HCT116 (cell line): ENCODE measurements around the gene KCNC2. TPM values are rescaled to one million over a fixed set of nuclear protein-coding genes. Genes with fewer than 3 reads are reported as not detected.

ENCODE experiments used
- ATAC-seq: fragments of 200-7000 bp; cut with Tn5 transposase; 2 replicates; pipeline ENCODE4 v1.9.1; 2020; ENCODE audit warnings: mild to moderate bottlenecking, moderate library complexity
- BruUV-seq: library from RNA; stranded (reverse); fragments of 400-500 nt; replicated peaks from 2 replicates; lab custom pipeline; 2021; lab: Mats Ljungman, UMichigan
- CTCF ChIA-PET: fragments of 300-600 bp; sonication (Branson Sonifier 250); formaldehyde crosslinking; loops from one replicate; lab custom pipeline; 2021; ENCODE audit warnings: antibody characterized with exemption; lab: Charles Lee
- POLR2A ChIA-PET: fragments of 300-600, 350-600 bp; sonication (Branson Sonifier 250); formaldehyde crosslinking; loops from one replicate; lab custom pipeline; 2021; ENCODE audit warnings: antibody characterized with exemption; lab: Charles Lee
- RAD21 ChIA-PET, 2 experiments: fragments of 300-600 bp; sonication (Branson Sonifier 250); formaldehyde crosslinking; loops; one replicate each; lab custom pipeline; 2023; ENCODE audit warnings: low total read pairs in 2 of 2; ENCODE audit not compliant: uncharacterized antibody in 2 of 2, unreplicated experiment in 2 of 2, low non-redundant PET in 1 of 2; lab: Charles Lee
- DNase-seq: peaks from one replicate; pipeline ENCODE4 v3.0.0-alpha.2; 2010; ENCODE audit warnings: low read depth, low spot score
- H2AFZ ChIP-seq: fragments of 200-600 bp; shearing (Covaris generic), sonication (generic); 2 replicates; pipeline ENCODE4 v1.6.1; 2017; ENCODE audit warnings: low read depth, mixed run types, mixed read lengths, antibody characterized with exemption, low read length; ENCODE audit not compliant: poor library complexity, severe bottlenecking
- H3K27ac ChIP-seq: 2 replicates; pipeline ENCODE4 v1.5.1; 2012; ENCODE audit warnings: low read depth, low read length
- H3K27me3 ChIP-seq: fragments of 200-600 bp; sonication (generic); 2 replicates; pipeline ENCODE4 v1.6.1; 2016; ENCODE audit warnings: mixed run types, low read length, mixed read lengths; ENCODE audit not compliant: insufficient read depth
- H3K36me3 ChIP-seq, 2 experiments: fragments of 200-500 bp in 1 of 2; fragments of 200-600 bp in 1 of 2; sonication (Bioruptor generic) in 1 of 2; sonication (generic) in 1 of 2; 2 replicates each; pipeline versions ENCODE4 v1.5.1 to v1.6.1; 2014 to 2016; ENCODE audit warnings: low read length in 2 of 2, inconsistent platforms in 1 of 2, mixed read lengths in 1 of 2, mixed run types in 1 of 2; ENCODE audit not compliant: insufficient read depth in 2 of 2, control insufficient read depth in 1 of 2
- H3K4me1 ChIP-seq, 2 experiments: fragments of 200-600 bp in 1 of 2; sonication (generic) in 1 of 2; 2 replicates each; pipeline versions ENCODE4 v1.5.1 to v1.6.1; 2012 to 2017; ENCODE audit warnings: low read length in 2 of 2, inconsistent platforms in 1 of 2, mild to moderate bottlenecking in 1 of 2, mixed read lengths in 1 of 2, mixed run types in 1 of 2, moderate library complexity in 1 of 2; ENCODE audit not compliant: insufficient read depth in 2 of 2, control insufficient read depth in 1 of 2
- H3K4me2 ChIP-seq: fragments of 200-600 bp; sonication (generic); 2 replicates; pipeline ENCODE4 v1.6.1; 2017; ENCODE audit warnings: mixed run types, low read length, mixed read lengths
- H3K4me3 ChIP-seq, 2 experiments: fragments of 200-600 bp in 1 of 2; sonication (generic) in 1 of 2; replicated peaks in 1 of 2; 2 replicates each; pipeline ENCODE4 v1.5.1; 2011 to 2016; ENCODE audit warnings: low read length in 2 of 2, control low read depth in 1 of 2, low read depth in 1 of 2, mild to moderate bottlenecking in 1 of 2, mixed read lengths in 1 of 2, mixed run types in 1 of 2
- H3K79me2 ChIP-seq: fragments of 200-600 bp; sonication (generic); 2 replicates; pipeline ENCODE4 v1.6.1; 2017; ENCODE audit warnings: mild to moderate bottlenecking, mixed run types, low read length, moderate library complexity, mixed read lengths; ENCODE audit not compliant: insufficient read depth
- H3K9ac ChIP-seq: fragments of 200-600 bp; sonication (generic); 2 replicates; pipeline ENCODE4 v1.6.1; 2016; ENCODE audit warnings: low read length, mixed read lengths
- H3K9me2 ChIP-seq: fragments of 200-600 bp; sonication (generic), shearing (Covaris generic); 2 replicates; pipeline ENCODE4 v1.6.1; 2017; ENCODE audit warnings: mixed run types, mild to moderate bottlenecking, moderate library complexity; ENCODE audit not compliant: insufficient read depth
- H3K9me3 ChIP-seq, 2 experiments: fragments of 200-500 bp in 1 of 2; fragments of 200-600 bp in 1 of 2; sonication (Bioruptor generic) in 1 of 2; sonication (generic) in 1 of 2; 2 replicates each; pipeline ENCODE4 v1.6.1; 2014 to 2017; ENCODE audit warnings: low read length in 2 of 2, mixed read lengths in 2 of 2, inconsistent platforms in 1 of 2, low read depth in 1 of 2, mild to moderate bottlenecking in 1 of 2, mixed run types in 1 of 2, moderate library complexity in 1 of 2; ENCODE audit not compliant: control insufficient read depth in 1 of 2, insufficient read depth in 1 of 2
- H4K20me1 ChIP-seq: fragments of 200-600 bp; sonication (generic), shearing (Covaris generic); 2 replicates; pipeline ENCODE4 v1.6.1; 2017; ENCODE audit warnings: mixed run types, mild to moderate bottlenecking, moderate library complexity; ENCODE audit not compliant: insufficient read depth
- ELF1 ChIP-seq: IDR thresholded peaks from 2 replicates; pipeline ENCODE4 v1.6.1; 2012; ENCODE audit warnings: low read depth, borderline replicate concordance
- FOSL1 ChIP-seq: IDR thresholded peaks from 2 replicates; pipeline ENCODE4 v1.6.1; 2012; ENCODE audit warnings: low read depth
- JUND ChIP-seq: IDR thresholded peaks from 2 replicates; pipeline ENCODE4 v1.6.1; 2012
- POLR2A ChIP-seq: IDR thresholded peaks from 2 replicates; pipeline ENCODE4 v1.7.0; 2011; ENCODE audit warnings: borderline replicate concordance; ENCODE audit not compliant: insufficient read depth, insufficient read length; ENCODE audit errors: extremely low read depth
- POLR2AphosphoS5 ChIP-seq: IDR thresholded peaks from 2 replicates; pipeline ENCODE4 v1.6.1; 2011; ENCODE audit warnings: mild to moderate bottlenecking, low read depth, low read length, moderate library complexity
- SP1 ChIP-seq: IDR thresholded peaks from 2 replicates; pipeline ENCODE4 v1.6.1; 2012; ENCODE audit warnings: low read depth
- SRF ChIP-seq: IDR thresholded peaks from 2 replicates; pipeline ENCODE4 v1.6.1; 2012; ENCODE audit warnings: low read depth
- YY1 ChIP-seq: IDR thresholded peaks from 2 replicates; pipeline ENCODE4 v1.6.1; 2011; ENCODE audit warnings: low read length, low read depth, moderate library complexity, mild to moderate bottlenecking; ENCODE audit not compliant: insufficient replicate concordance; ENCODE audit errors: extremely low read depth
- ZNF274 ChIP-seq: fragments of 200-500 bp; sonication (Bioruptor generic); IDR thresholded peaks from 2 replicates; pipeline ENCODE4 v1.6.1; 2014; ENCODE audit warnings: mild to moderate bottlenecking, low read depth, low read length, inconsistent platforms
- intact Hi-C: fragments of 100-400 bp; cut with micrococcal nuclease; formaldehyde crosslinking; loops from 2 replicates; pipeline ENCODE4 v1.10.0; 2022
- total RNA-seq: library from RNA; stranded (reverse); gene quantifications from one replicate; pipeline ENCODE4 v1.2.1, GENCODE V29; 2021; ENCODE audit not compliant: unreplicated experiment
- TF ChIP-seq, protein P1 (sequence below): IDR thresholded peaks from 2 replicates; pipeline ENCODE4 v1.6.1; 2011; ENCODE audit warnings: mild to moderate bottlenecking, low read length, moderate library complexity; ENCODE audit not compliant: insufficient replicate concordance; ENCODE audit errors: extremely low read depth

Gene KCNC2
- total RNA-seq, 1 experiment from 2014 or later = not detected

DNA sequence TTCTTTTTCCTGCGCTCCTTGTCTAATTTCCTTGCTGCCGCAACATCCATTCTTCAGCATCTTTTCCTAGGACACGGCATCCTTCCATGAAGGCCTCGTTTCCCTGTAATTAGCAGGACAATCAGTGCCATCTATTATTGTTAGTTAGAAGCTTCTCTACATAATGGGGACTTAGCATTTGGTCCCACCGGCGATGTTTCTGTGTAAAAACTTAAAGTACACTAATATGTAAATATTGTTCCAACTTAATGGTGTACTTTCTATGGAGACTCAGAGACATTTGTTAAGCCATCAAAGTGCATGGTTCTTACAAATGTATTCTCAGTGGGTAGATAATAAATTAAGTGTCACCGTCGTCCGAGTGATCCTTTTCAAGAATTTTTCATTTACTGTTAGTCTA is 17.4 kb downstream of the KCNC2 start:
- Histone ChIP-seq H3K9me3 (no peaks in the 10 kb centered on the region), H3K4me1 (peaks cover 0 to 8% of the 10 kb centered on the region in 2 experiments; a peak in 2 of 4 replicates), H2AFZ (no peak overlapping the region), H3K9me2 (no peaks in the 10 kb centered on the region), H3K4me3 (no peak overlapping the region), H3K27me3 (no peaks in the 10 kb centered on the region), H3K4me2 (no peak overlapping the region), H3K79me2 (no peaks in the 10 kb centered on the region), H3K36me3 (no peaks in the 10 kb centered on the region), H4K20me1 (no peaks in the 10 kb centered on the region), H3K27ac (no peak overlapping the region), H3K9ac (no peak overlapping the region)
- CTCF ChIA-PET = no interaction called here
- ATAC-seq (no peak), DNase-seq (no peak)
- TF ChIP-seq SRF (no peak), ZNF274 (no peak), POLR2AphosphoS5 (no peak), FOSL1 (no peak), YY1 (no peak), ELF1 (no peak), JUND (no peak), SP1 (no peak), POLR2A (no peak)
- TF ChIP-seq, protein P1, sequence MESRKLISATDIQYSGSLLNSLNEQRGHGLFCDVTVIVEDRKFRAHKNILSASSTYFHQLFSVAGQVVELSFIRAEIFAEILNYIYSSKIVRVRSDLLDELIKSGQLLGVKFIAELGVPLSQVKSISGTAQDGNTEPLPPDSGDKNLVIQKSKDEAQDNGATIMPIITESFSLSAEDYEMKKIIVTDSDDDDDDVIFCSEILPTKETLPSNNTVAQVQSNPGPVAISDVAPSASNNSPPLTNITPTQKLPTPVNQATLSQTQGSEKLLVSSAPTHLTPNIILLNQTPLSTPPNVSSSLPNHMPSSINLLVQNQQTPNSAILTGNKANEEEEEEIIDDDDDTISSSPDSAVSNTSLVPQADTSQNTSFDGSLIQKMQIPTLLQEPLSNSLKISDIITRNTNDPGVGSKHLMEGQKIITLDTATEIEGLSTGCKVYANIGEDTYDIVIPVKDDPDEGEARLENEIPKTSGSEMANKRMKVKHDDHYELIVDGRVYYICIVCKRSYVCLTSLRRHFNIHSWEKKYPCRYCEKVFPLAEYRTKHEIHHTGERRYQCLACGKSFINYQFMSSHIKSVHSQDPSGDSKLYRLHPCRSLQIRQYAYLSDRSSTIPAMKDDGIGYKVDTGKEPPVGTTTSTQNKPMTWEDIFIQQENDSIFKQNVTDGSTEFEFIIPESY = no peak
- POLR2A ChIA-PET = no interaction called here
- BruUV-seq = no TSS peak
- intact Hi-C loops = no loop called here
- RAD21 ChIA-PET = no interaction called here
